B cell (primary cell): Measurements from ENCODE around the gene HIRIP3.

Experiments used
- CTCF ChIP-seq: fragments of 200-600 bp; IDR thresholded peaks from one replicate; pipeline ENCODE4 v1.8.0; 2022; ENCODE audit warnings: antibody characterized with exemption, mild to moderate bottlenecking
- EZH2 ChIP-seq: IDR thresholded peaks from 2 replicates; pipeline ENCODE4 v1.6.1; 2012; ENCODE audit warnings: borderline replicate concordance, low read depth, mild to moderate bottlenecking, moderate library complexity, low read length; ENCODE audit not compliant: insufficient read depth, poor library complexity, severe bottlenecking

- TF ChIP-seq CTCF (no peak), EZH2 (no peak)
Observed at GRCh38 chr16:30026449-30026848, 31.0 kb upstream of the HIRIP3 start.
